ENCODE data around the gene AMOTL1.

GRCh38 chr11:94868468-94868867 lies 100.3 kb downstream of the AMOTL1 start:
- TF ChIP-seq CTCF (IDR thresholded peaks at IDR 0.05), result no peak
- no peak for TF ChIP-seq POLR2A (IDR thresholded peaks at IDR 0.05)

Data from right lobe of liver (tissue), 4 donors.